Activated naive CD8-positive, alpha-beta T cell treated with anti-CD3 and anti-CD28 coated beads, Interleukin-2, amount 10 ng/mL, durations not matched to agents 7 days and 5 days (primary cell): ENCODE data around the gene RGCC. TPM values are rescaled to one million over a fixed set of nuclear protein-coding genes. Genes with fewer than 3 reads are reported as not detected.

Source experiments
- ATAC-seq: fragments of 150-1000 bp; cut with Tn5 transposase; one replicate; pipeline ENCODE4 v1.10.0; 2021; ENCODE audit warnings: low read depth, moderate library complexity
- POLR2A ChIA-PET: fragments of 350-600 bp; sonication (Branson Sonifier 250); formaldehyde crosslinking; loops from one replicate; lab custom pipeline; 2021; ENCODE audit warnings: antibody characterized with exemption; lab: Charles Lee
- DNase-seq: peaks from one replicate; pipeline ENCODE4 v3.0.0; 2021
- H3K27ac Mint-ChIP-seq: one replicate; pipeline ENCODE4 v1.8.0; 2022; ENCODE audit warnings: mild to moderate bottlenecking, mixed read lengths
- H3K27me3 Mint-ChIP-seq: one replicate; pipeline ENCODE4 v1.8.0; 2022; ENCODE audit warnings: mild to moderate bottlenecking, moderate library complexity, mixed read lengths
- H3K36me3 Mint-ChIP-seq: one replicate; pipeline ENCODE4 v1.8.0; 2021; ENCODE audit warnings: mild to moderate bottlenecking, mixed read lengths
- H3K4me1 Mint-ChIP-seq: one replicate; pipeline ENCODE4 v1.8.0; 2021; ENCODE audit warnings: mixed read lengths
- H3K4me3 Mint-ChIP-seq: one replicate; pipeline ENCODE4 v1.8.0; 2022; ENCODE audit warnings: mild to moderate bottlenecking, moderate library complexity, mixed read lengths
- H3K9me3 Mint-ChIP-seq: one replicate; pipeline ENCODE4 v1.8.0; 2021; ENCODE audit warnings: mixed read lengths
- total RNA-seq, 2 experiments: library from RNA; stranded (reverse); gene quantifications; one replicate each; pipeline ENCODE4 v1.2.3, GENCODE V29; 2021

Gene RGCC
- total RNA-seq, 2 experiments from 2014 or later = 38.7 to 45.3 TPM

DNA sequence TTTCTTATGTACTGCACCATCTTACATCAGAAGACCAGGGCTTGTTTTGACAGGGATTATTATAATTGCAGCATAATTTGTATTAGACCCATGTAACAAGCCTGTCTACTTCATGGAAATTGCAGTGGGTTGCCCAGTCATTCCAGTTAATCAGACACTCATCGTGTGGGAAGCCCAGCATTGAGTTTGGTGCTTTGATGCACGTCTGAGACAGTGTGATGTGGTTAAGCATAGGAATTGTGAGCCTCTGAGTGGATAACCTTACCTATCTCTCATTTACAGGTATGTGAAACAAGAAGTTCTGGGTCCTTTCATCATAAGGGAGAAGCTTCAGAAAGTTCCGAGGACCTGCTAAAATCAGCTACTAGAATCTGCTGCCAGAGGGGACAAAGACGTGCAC lies 12.8 kb downstream of the RGCC start:
- DNase-seq = no peak
- POLR2A ChIA-PET = interaction anchor here (0.6 kb wide), 1 partner anchor 156 kb away, joined by 3 read pairs; no protein-coding TSS in a partner anchor
- ATAC-seq = no peak

GRCh38 chr13:41471785-41472184 lies 14.4 kb downstream of the RGCC start:
- H3K9me3 Mint-ChIP-seq = peaks cover 3% of the 10 kb centered on the region
- H3K4me1 Mint-ChIP-seq = peaks cover 24% of the 10 kb centered on the region
- no peak overlapping the region for H3K4me3 Mint-ChIP-seq
- ATAC-seq (no peak), DNase-seq (no peak)
- POLR2A ChIA-PET = no interaction called here
- H3K27me3 Mint-ChIP-seq = no peaks in the 10 kb centered on the region
- H3K36me3 Mint-ChIP-seq = peaks cover 47% of the 10 kb centered on the region
- no peak overlapping the region for H3K27ac Mint-ChIP-seq

More for the DNA sequence above, 12.8 kb downstream of the RGCC start:
- Mint-ChIP-seq H3K4me1 (peaks cover 37% of the 10 kb centered on the region), H3K36me3 (peaks cover 46% of the 10 kb centered on the region), H3K9me3 (peaks cover under 1% of the 10 kb centered on the region), H3K27ac (no peak overlapping the region), H3K27me3 (no peaks in the 10 kb centered on the region), H3K4me3 (no peak overlapping the region)

GRCh38 chr13:41487222-41487621 lies 29.9 kb downstream of the RGCC start:
- Mint-ChIP-seq H3K9me3 (peaks cover 17% of the 10 kb centered on the region), H3K36me3 (peaks cover 20% of the 10 kb centered on the region), H3K27me3 (no peaks in the 10 kb centered on the region), H3K27ac (no peak overlapping the region), H3K4me1 (peaks cover 20% of the 10 kb centered on the region), H3K4me3 (no peak overlapping the region)
- DNase-seq (no peak), ATAC-seq (no peak)
- POLR2A ChIA-PET = interaction anchor here (1.1 to 1.8 kb wide), 2 partner anchors 8 to 24 kb away, joined by 3 to 5 read pairs; no protein-coding TSS in a partner anchor

- Mint-ChIP-seq H3K4me3 (peak overlapping the region; percentile 72), H3K4me1 (peaks cover 29% of the 10 kb centered on the region), H3K9me3 (peaks cover 10% of the 10 kb centered on the region), H3K27me3 (no peaks in the 10 kb centered on the region), H3K27ac (peak overlapping the region; percentile 71), H3K36me3 (peaks cover 16% of the 10 kb centered on the region)
- POLR2A ChIA-PET = interaction anchor here (0.6 to 1.8 kb wide), 5 partner anchors 9 to 50 kb away, joined by 3 to 5 read pairs (median 3); no protein-coding TSS in a partner anchor
- ATAC-seq = peak; percentile 67
- DNase-seq = no peak
These were observed 30.8 kb downstream of the RGCC start for GRCh38 chr13:41488124-41488523.

GRCh38 chr13:41490371-41491015 lies 33.1 kb downstream of the RGCC start:
- POLR2A ChIA-PET = interaction anchor here (3.2 kb wide), 1 partner anchor 26 kb away, joined by 25 read pairs; no protein-coding TSS in a partner anchor
- H3K4me3 Mint-ChIP-seq = no peak overlapping the region
- peaks cover 14% of the 10 kb centered on the region for H3K36me3 Mint-ChIP-seq
- no peak for ATAC-seq
- peaks cover 5% of the 10 kb centered on the region for H3K9me3 Mint-ChIP-seq
- peak overlapping the region; percentile 44 for H3K27ac Mint-ChIP-seq
- no peaks in the 10 kb centered on the region for H3K27me3 Mint-ChIP-seq
- DNase-seq = no peak
- peaks cover 37% of the 10 kb centered on the region for H3K4me1 Mint-ChIP-seq

GRCh38 chr13:41491436-41491835 lies 34.1 kb downstream of the RGCC start:
- Mint-ChIP-seq H3K4me3 (no peak overlapping the region), H3K27me3 (no peaks in the 10 kb centered on the region), H3K27ac (peak overlapping the region; percentile 93), H3K36me3 (peaks cover 6% of the 10 kb centered on the region), H3K4me1 (peaks cover 42% of the 10 kb centered on the region), H3K9me3 (no peaks in the 10 kb centered on the region)
- ATAC-seq (no peak), DNase-seq (no peak)
- POLR2A ChIA-PET = interaction anchor here (2.0 to 3.2 kb wide), 2 partner anchors 27 to 32 kb away, joined by 13 to 25 read pairs; no protein-coding TSS in a partner anchor

- H3K9me3 Mint-ChIP-seq = no peaks in the 10 kb centered on the region
These were observed 35.3 kb downstream of the RGCC start for GRCh38 chr13:41492432-41493260.

DNA sequence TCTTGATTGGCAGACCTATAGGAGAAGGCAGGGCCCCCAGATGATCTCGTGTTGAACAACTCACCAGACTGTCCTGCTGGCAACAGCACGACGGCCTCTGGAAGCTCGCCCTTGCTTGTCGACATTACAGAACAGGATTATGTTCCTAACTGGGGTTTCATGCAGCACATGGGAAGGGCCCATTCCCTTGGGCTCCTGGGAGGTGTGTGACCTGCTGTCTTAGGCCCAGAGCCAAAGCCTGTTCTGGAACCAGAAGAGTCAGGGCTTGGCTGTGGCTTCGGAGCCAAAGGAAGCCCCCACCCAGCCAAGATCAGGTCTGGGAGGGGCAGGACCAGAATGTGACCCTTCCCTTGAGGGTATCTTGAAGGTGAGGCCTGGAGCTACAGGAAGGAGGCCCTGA lies 36.9 kb downstream of the RGCC start:
- H3K27me3 Mint-ChIP-seq = no peaks in the 10 kb centered on the region
- peaks cover 6% of the 10 kb centered on the region for H3K36me3 Mint-ChIP-seq
- ATAC-seq (no peak), DNase-seq (no peak)
- no peak overlapping the region for H3K4me3 Mint-ChIP-seq
- peak overlapping the region; percentile 45 for H3K27ac Mint-ChIP-seq
- peaks cover 45% of the 10 kb centered on the region for H3K4me1 Mint-ChIP-seq
- no peaks in the 10 kb centered on the region for H3K9me3 Mint-ChIP-seq
- POLR2A ChIA-PET = no interaction called here

More at GRCh38 chr13:41492432-41493260, 35.3 kb downstream of the RGCC start:
- DNase-seq (no peak), ATAC-seq (peak; percentile 67)
- H3K36me3 Mint-ChIP-seq = peaks cover 6% of the 10 kb centered on the region
- no peaks in the 10 kb centered on the region for H3K27me3 Mint-ChIP-seq
- POLR2A ChIA-PET = interaction anchor here (2.0 to 3.2 kb wide), 2 partner anchors 28 to 33 kb away, joined by 13 to 25 read pairs; no protein-coding TSS in a partner anchor
- H3K27ac Mint-ChIP-seq = peak overlapping the region; percentile 93
- H3K4me3 Mint-ChIP-seq = peak overlapping the region; percentile 69
- peaks cover 49% of the 10 kb centered on the region for H3K4me1 Mint-ChIP-seq

DNA sequence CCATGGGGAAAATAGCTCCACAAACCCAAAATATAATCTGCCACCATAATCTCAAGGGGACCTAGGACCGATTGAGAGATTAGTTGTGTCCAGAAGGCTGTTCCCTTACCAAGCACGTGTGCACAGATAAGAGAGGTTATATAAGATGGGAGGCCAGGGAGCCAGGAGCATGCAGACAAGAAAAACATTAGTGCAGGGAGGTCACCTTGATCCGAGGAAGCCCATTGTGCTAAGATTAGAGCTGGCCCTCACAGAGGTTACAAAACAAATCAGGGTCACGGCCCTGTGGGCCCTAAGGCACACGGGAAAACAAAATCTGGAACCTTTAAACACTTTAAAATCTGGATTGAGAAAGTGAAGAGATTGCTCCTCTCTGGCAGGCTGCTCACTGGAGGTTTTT lies 37.7 kb downstream of the RGCC start:
- H3K27me3 Mint-ChIP-seq = no peaks in the 10 kb centered on the region
- ATAC-seq (no peak), DNase-seq (no peak)
- H3K36me3 Mint-ChIP-seq = peaks cover 6% of the 10 kb centered on the region
- POLR2A ChIA-PET = no interaction called here
- H3K4me1 Mint-ChIP-seq = peaks cover 44% of the 10 kb centered on the region
- no peaks in the 10 kb centered on the region for H3K9me3 Mint-ChIP-seq
- H3K4me3 Mint-ChIP-seq = no peak overlapping the region
- no peak overlapping the region for H3K27ac Mint-ChIP-seq

- no peak overlapping the region for H3K4me3 Mint-ChIP-seq
These were observed 39.3 kb downstream of the RGCC start for GRCh38 chr13:41496420-41497234.

DNA sequence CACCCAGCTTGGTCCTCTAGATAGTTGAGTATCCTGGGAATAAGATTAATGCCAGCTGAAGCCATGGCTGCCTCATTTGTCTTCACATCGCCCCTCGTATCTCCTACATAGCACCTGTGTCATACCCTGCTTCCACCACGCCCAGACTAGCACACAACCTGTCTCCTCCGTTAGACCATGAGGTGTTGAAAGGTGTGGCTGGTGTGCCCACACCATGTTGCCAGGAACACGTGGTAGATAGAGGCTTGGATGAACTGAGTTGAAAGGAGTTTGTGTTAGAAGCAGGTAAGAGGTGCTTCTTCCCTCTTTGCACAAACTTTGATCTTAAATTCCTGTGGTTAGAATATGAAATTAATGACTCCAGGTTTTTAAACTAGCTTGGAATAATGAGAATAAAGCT lies 40.1 kb downstream of the RGCC start:
- Mint-ChIP-seq H3K4me1 (peaks cover 51% of the 10 kb centered on the region), H3K27me3 (no peaks in the 10 kb centered on the region), H3K36me3 (peaks cover 4% of the 10 kb centered on the region), H3K27ac (no peak overlapping the region), H3K4me3 (no peak overlapping the region), H3K9me3 (no peaks in the 10 kb centered on the region)
- no peak for DNase-seq
- POLR2A ChIA-PET = interaction anchor here (1.4 to 2.0 kb wide), 2 partner anchors 13 to 34 kb away, joined by 3 to 6 read pairs; no protein-coding TSS in a partner anchor
- no peak for ATAC-seq

More at GRCh38 chr13:41496420-41497234, 39.3 kb downstream of the RGCC start:
- ATAC-seq = no peak
- DNase-seq = no peak
- H3K27me3 Mint-ChIP-seq = no peaks in the 10 kb centered on the region
- peaks cover 4% of the 10 kb centered on the region for H3K36me3 Mint-ChIP-seq
- H3K4me1 Mint-ChIP-seq = peaks cover 55% of the 10 kb centered on the region
- H3K9me3 Mint-ChIP-seq = no peaks in the 10 kb centered on the region
- POLR2A ChIA-PET = interaction anchor here (1.1 to 2.0 kb wide), 3 partner anchors 14 to 33 kb away, joined by 3 to 6 read pairs (median 4); no protein-coding TSS in a partner anchor
- no peak overlapping the region for H3K27ac Mint-ChIP-seq

GRCh38 chr13:41499452-41499851 lies 42.1 kb downstream of the RGCC start:
- no peak for ATAC-seq
- no peak overlapping the region for H3K4me3 Mint-ChIP-seq
- DNase-seq = no peak
- H3K4me1 Mint-ChIP-seq = peaks cover 38% of the 10 kb centered on the region
- peaks cover 6% of the 10 kb centered on the region for H3K36me3 Mint-ChIP-seq
- POLR2A ChIA-PET = no interaction called here
- no peak overlapping the region for H3K27ac Mint-ChIP-seq
- H3K27me3 Mint-ChIP-seq = no peaks in the 10 kb centered on the region
- peaks cover 5% of the 10 kb centered on the region for H3K9me3 Mint-ChIP-seq
